Measurements from ENCODE around the gene VMP1. TPM values are rescaled to one million over a fixed set of nuclear protein-coding genes. Genes with fewer than 3 reads are reported as not detected.

The VMP1 gene
- total and polyA plus RNA-seq, 2 of the 13 experiments (the other 11 are each of a cell fraction or from before 2014, with no cell fraction given), result 186 to 271 TPM

DNA sequence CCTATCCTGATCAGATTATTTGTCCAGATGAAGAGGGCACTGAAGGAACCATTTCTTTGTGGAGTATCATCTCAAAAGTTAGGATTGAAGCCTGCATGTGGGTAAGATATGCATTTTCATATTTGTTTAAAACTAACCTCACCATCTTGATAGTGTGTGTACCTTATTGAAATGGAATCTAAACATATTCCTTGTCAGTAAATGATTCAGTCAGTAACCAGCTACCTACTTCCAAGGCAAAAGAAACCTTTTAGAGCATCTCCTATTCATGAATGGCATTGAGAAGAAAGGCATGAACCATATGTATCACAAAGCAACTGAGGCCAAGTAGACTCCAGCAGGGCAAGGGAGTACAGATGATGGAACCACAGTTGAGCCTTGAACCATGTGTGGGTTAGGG, 57.6 kb downstream of the VMP1 start:
- Histone ChIP-seq H3K4me2 (ENCODE audit: low read depth, low read length) (no peak overlapping the region), H3K27ac (ENCODE audit: extremely low read length, insufficient read depth, low read length) (no peak overlapping the region), H4K20me1 (ENCODE audit: insufficient read depth, low read length) (no peaks in the 10 kb centered on the region), H2AFZ (ENCODE audit: low read length) (no peak overlapping the region), H3K4me1 (ENCODE audit: insufficient read depth, low read length) (peaks cover 30% of the 10 kb centered on the region), H3K9ac (ENCODE audit: insufficient read depth, low read depth, low read length) (no peak overlapping the region), H3K27me3 (ENCODE audit: control insufficient read depth in 1 of 2, insufficient read depth in 2 of 2, low read length in 2 of 2) (no peaks in the 10 kb centered on the region), H3K4me3 (replicated peaks in 1 of 3; ENCODE audit: insufficient read depth in 1 of 3, low read depth in 2 of 3, low read length in 3 of 3) (no peak overlapping the region), H3K79me2 (ENCODE audit: insufficient read depth, low read length) (peaks cover 10% of the 10 kb centered on the region), H3K36me3 (replicated peaks in 1 of 2; ENCODE audit: control insufficient read depth in 1 of 2, insufficient read depth in 2 of 2, low read length in 2 of 2) (peaks cover 6 to 29% of the 10 kb centered on the region in 2 experiments; a peak in 4 of 5 replicates), H3K9me3 (ENCODE audit: low read length) (no peaks in the 10 kb centered on the region)
- POLR2A ChIA-PET, result interaction anchor here (1.0 to 1.1 kb wide), 2 partner anchors 12 to 22 kb away, joined by 3 read pairs; no protein-coding TSS in a partner anchor
- CTCF ChIA-PET (ENCODE audit: low intra/inter-chr PET ratio, low total read pairs), result no interaction called here
- TF ChIP-seq PHF5A (CRISPR knock-in tag; IDR thresholded peaks at IDR 0.05; ENCODE audit: low read depth, unreplicated experiment) (no peak), NCOR1 (IDR thresholded peaks at IDR 0.05; ENCODE audit: borderline replicate concordance, low read length) (no peak), KLF16 (CRISPR knock-in tag; IDR thresholded peaks at IDR 0.05) (no peak), ZSCAN30 (CRISPR knock-in tag; IDR thresholded peaks at IDR 0.05) (no peak), ATF1 (CRISPR knock-in tag; IDR thresholded peaks at IDR 0.05) (no peak), ZBTB7B (CRISPR knock-in tag; IDR thresholded peaks at IDR 0.05) (no peak), EP300 (IDR thresholded peaks at IDR 0.05; ENCODE audit: low read depth in 2 of 2, low read length in 2 of 2) (no peak), EP300 (CRISPR knock-in tag; IDR thresholded peaks at IDR 0.05; ENCODE audit: borderline replicate concordance) (no peak), ZNF253 (CRISPR knock-in tag; IDR thresholded peaks at IDR 0.05; ENCODE audit: borderline replicate concordance) (no peak)
- TF ChIP-seq, protein P1, sequence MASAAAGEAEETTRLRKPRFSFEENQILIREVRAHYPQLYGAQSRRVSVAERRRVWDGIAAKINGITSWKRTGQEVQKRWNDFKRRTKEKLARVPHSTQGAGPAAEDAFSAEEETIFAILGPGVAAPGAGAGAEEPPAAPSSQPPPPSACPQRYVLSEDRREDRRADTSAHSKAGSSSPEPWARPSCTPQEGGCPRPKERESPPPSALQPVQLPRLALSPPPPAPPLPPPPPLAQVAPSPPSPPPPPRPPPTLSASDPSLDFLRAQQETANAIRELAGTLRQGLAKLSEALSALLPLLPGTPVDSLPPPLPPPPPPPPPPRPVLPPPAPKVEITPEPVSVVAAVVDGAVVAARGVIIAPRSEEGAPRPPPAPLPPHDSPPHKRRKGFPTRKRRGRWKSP (CRISPR knock-in tag; IDR thresholded peaks at IDR 0.05), result no peak
- TF ChIP-seq, protein P2, sequence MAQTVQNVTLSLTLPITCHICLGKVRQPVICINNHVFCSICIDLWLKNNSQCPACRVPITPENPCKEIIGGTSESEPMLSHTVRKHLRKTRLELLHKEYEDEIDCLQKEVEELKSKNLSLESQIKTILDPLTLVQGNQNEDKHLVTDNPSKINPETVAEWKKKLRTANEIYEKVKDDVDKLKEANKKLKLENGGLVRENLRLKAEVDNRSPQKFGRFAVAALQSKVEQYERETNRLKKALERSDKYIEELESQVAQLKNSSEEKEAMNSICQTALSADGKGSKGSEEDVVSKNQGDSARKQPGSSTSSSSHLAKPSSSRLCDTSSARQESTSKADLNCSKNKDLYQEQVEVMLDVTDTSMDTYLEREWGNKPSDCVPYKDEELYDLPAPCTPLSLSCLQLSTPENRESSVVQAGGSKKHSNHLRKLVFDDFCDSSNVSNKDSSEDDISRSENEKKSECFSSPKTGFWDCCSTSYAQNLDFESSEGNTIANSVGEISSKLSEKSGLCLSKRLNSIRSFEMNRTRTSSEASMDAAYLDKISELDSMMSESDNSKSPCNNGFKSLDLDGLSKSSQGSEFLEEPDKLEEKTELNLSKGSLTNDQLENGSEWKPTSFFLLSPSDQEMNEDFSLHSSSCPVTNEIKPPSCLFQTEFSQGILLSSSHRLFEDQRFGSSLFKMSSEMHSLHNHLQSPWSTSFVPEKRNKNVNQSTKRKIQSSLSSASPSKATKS (CRISPR knock-in tag; IDR thresholded peaks at IDR 0.05), result no peak
- FAIRE-seq, result no peak
- no peak for DNase-seq (ENCODE audit: low spot score)
- ATAC-seq, result no peak
- in situ Hi-C loops (cut with HindIII; ENCODE audit: extremely low pct_ligation_motif_present, low pct_unique_long_range_greater_than_20kb) (no loop called here), intact Hi-C loops (cut with micrococcal nuclease; ENCODE audit: unreplicated experiment) (no loop called here)
- BruUV-seq (replicated peaks), result no TSS peak
